ENCODE measurements around the gene ATP9B.

Gene ATP9B

DNA sequence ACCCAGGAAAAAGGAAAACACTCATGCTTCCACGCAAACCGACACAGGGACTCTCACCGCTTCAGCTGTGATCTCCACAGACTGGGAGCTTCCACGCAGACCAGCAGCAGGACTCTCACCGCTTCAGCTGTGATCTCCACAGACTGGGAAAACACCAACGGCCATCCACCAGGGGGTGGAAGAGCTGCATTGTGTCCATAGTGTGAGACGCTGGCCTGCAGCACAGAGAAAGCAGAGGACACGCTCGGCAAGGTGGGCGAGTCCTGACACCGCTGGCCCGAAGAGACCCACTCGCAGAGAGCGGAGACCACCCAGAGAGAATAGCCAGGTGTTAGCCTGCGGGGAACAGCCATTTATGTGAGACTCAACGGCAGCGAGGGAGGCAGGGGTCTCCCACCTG lies 284.1 kb downstream of the ATP9B start:
- peaks cover 17% of the 10 kb centered on the region for H3K36me3 ChIP-seq (ENCODE audit: control insufficient read depth, insufficient read depth, low read length, severe bottlenecking)
- no peaks in the 10 kb centered on the region for H3K27me3 ChIP-seq (replicated peaks; ENCODE audit: control insufficient read depth, insufficient read depth, low read length)
- H3K9me3 ChIP-seq (ENCODE audit: control insufficient read depth, low read length) = no peaks in the 10 kb centered on the region
- H3K9ac ChIP-seq (ENCODE audit: low read length) = no peak overlapping the region
- H3K4me1 ChIP-seq (ENCODE audit: control insufficient read depth, insufficient read depth, low read length) = no peaks in the 10 kb centered on the region
- H3K4me3 ChIP-seq (ENCODE audit: low read length) = no peak overlapping the region
- DNase-seq (ENCODE audit: low read depth) = no peak

DNA sequence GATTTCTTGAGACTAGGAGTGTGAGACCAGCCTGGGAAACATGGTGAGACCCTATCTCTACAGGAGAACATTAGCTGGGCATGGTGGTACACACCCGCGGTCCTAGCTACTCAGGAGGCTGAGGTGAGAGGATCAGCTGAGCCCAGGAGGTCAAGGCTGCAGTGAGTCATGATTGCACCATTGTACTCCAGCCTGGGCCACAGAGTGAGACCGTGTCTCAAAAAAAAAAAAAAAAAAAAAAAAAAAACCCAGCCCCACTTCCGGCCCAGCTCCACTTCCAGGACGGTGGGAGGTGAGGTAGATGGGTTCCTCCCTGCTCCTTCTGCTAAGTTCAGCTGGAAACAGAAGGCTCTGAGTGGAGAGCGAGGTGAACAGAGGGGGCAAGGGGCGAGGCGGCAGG lies 285.2 kb downstream of the ATP9B start:
- H3K36me3 ChIP-seq (ENCODE audit: control insufficient read depth, insufficient read depth, low read length, severe bottlenecking) = peaks cover 11% of the 10 kb centered on the region
- DNase-seq (ENCODE audit: low read depth) = no peak
- H3K9me3 ChIP-seq (ENCODE audit: control insufficient read depth, low read length) = no peaks in the 10 kb centered on the region
- H3K4me3 ChIP-seq (ENCODE audit: low read length) = no peak overlapping the region
- H3K4me1 ChIP-seq (ENCODE audit: control insufficient read depth, insufficient read depth, low read length) = no peaks in the 10 kb centered on the region
- no peaks in the 10 kb centered on the region for H3K27me3 ChIP-seq (replicated peaks; ENCODE audit: control insufficient read depth, insufficient read depth, low read length)
- no peak overlapping the region for H3K9ac ChIP-seq (ENCODE audit: low read length)

DNA sequence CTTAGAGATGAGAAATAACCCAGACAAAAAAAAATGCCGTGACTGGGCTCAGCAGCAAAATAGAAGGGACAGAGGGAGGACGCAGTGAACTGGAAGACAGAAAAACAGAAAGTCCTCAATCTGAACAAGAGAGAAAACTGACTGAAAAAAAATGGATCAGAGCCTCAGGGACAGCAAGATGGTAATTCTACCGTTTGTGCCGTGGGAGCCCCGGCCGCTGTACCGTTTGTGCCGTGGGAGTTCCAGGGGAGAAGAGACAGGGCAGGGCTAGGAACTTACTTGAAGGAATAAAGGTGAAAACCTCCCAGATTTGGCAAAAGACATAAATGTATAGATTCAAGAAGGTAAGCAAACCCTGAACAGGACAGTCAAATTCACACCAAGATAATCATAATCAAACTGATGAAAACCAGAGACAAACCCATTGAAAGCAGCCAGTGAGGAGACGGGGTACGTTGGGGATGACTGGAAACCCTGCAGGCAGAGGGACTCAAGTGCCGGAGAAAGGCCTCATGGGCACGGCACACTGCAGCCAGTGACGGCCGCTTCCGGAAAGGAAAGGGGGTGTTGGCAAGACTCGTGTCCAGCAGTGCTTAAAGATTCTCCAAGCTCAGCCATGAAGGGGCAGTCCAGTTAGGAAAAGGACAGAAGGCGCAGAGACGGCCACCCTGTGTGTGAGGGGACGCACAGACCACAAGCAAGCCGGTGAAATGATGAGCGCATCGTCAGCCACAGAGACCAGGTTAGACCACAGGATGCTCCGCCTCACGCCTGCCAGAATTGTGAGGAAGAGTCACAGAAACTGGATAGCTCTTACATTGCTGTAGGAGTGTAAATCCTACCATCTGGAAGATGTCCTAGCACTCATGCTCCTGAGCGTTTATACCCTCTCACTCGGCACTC lies 286.5 kb downstream of the ATP9B start:
- H3K9ac ChIP-seq (ENCODE audit: low read length) = no peak overlapping the region
- no peaks in the 10 kb centered on the region for H3K4me1 ChIP-seq (ENCODE audit: control insufficient read depth, insufficient read depth, low read length)
- no peaks in the 10 kb centered on the region for H3K27me3 ChIP-seq (replicated peaks; ENCODE audit: control insufficient read depth, insufficient read depth, low read length)
- no peak overlapping the region for H3K4me3 ChIP-seq (ENCODE audit: low read length)
- no peaks in the 10 kb centered on the region for H3K9me3 ChIP-seq (ENCODE audit: control insufficient read depth, low read length)
- DNase-seq (ENCODE audit: low read depth) = no peak
- peaks cover 16% of the 10 kb centered on the region for H3K36me3 ChIP-seq (ENCODE audit: control insufficient read depth, insufficient read depth, low read length, severe bottlenecking)

DNA sequence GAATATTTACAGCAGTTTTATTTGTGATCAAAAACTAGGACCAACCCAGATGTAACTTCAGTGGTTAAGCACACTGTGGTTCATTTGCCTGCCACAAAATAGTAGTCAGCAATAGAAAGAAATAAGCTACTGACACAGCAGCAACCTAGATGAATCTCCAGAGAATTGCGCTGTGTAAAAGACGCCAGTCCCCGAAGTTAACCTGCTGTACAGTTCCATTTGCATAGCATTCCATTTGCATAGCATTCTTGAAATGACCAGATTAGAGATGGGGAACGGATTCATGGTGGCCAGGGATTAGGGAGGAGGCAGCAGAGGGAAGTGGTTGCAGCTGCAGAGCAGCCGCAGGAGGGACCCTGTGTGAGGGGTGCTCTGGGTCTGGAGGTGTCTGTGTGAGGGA lies 287.2 kb downstream of the ATP9B start:
- Histone ChIP-seq H3K36me3 (ENCODE audit: control insufficient read depth, insufficient read depth, low read length, severe bottlenecking) (peaks cover 23% of the 10 kb centered on the region), H3K4me3 (ENCODE audit: low read length) (no peak overlapping the region), H3K4me1 (ENCODE audit: control insufficient read depth, insufficient read depth, low read length) (no peaks in the 10 kb centered on the region), H3K27me3 (replicated peaks; ENCODE audit: control insufficient read depth, insufficient read depth, low read length) (no peaks in the 10 kb centered on the region), H3K9ac (ENCODE audit: low read length) (no peak overlapping the region), H3K9me3 (ENCODE audit: control insufficient read depth, low read length) (no peaks in the 10 kb centered on the region)
- DNase-seq (ENCODE audit: low read depth) = no peak

DNA sequence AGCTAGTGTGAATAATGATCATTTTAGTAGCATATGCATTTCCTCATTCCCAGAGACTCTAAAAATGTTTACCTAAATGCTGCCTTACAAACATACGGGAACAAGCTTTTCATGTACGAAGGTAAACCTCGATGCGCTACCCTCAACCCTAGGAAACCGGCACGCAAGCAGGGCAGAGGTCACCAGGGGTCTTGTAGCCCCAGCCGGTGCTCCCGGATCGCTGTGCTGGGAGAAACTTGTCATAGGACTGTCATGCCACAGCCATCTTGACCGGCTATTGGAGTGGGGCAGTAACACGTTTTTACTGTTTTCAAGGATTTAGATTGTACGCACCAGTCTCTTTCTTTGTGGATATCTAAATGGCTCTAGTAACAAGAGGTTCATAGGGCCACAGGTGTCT lies 291.7 kb downstream of the ATP9B start:
- H3K4me3 ChIP-seq (ENCODE audit: low read length) = no peak overlapping the region
- H3K9me3 ChIP-seq (ENCODE audit: control insufficient read depth, low read length) = no peaks in the 10 kb centered on the region
- H3K9ac ChIP-seq (ENCODE audit: low read length) = no peak overlapping the region
- peaks cover 40% of the 10 kb centered on the region for H3K36me3 ChIP-seq (ENCODE audit: control insufficient read depth, insufficient read depth, low read length, severe bottlenecking)
- DNase-seq (ENCODE audit: low read depth) = no peak
- H3K4me1 ChIP-seq (ENCODE audit: control insufficient read depth, insufficient read depth, low read length) = peaks cover 3% of the 10 kb centered on the region
- H3K27me3 ChIP-seq (replicated peaks; ENCODE audit: control insufficient read depth, insufficient read depth, low read length) = no peaks in the 10 kb centered on the region

DNA sequence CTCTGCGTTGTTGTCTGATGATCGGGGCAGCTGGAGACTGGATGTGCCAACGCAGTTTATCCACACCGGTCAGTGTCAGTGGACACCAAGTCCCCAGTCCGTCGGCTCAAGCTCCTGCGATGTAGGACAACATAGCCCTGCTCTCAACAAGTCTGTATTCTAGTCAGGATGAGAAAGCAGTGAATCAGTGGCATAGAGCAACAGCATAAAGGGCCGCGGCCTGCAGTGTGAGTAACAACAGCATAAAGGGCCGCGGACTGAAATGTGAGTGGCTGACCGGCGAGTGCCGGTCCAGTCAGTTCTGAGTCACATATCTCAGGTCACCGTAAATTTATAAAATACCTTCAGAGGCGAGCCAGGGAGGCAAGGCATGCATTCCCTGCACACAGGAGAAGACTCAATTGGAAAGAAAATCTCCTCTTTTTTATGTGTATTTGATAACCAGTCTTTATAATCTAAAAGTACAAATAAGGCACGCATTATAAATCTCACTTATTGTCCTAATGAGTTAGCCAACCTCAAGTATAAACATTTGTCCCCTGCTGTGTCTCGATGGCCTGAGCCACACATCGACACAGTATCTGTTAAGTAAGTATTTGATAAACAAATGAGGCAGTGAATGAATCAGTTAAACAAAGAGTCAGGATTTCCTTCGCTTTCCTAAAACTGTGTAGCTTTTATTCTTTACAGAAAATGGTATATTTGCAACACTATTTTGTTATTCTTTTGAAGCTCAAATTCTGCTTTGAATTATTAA lies 292.8 kb downstream of the ATP9B start:
- Histone ChIP-seq H3K27me3 (replicated peaks; ENCODE audit: control insufficient read depth, insufficient read depth, low read length) (no peaks in the 10 kb centered on the region), H3K4me3 (ENCODE audit: low read length) (no peak overlapping the region), H3K4me1 (ENCODE audit: control insufficient read depth, insufficient read depth, low read length) (peaks cover 11% of the 10 kb centered on the region), H3K9me3 (ENCODE audit: control insufficient read depth, low read length) (no peaks in the 10 kb centered on the region), H3K9ac (ENCODE audit: low read length) (no peak overlapping the region), H3K36me3 (ENCODE audit: control insufficient read depth, insufficient read depth, low read length, severe bottlenecking) (peaks cover 40% of the 10 kb centered on the region)
- no peak for DNase-seq (ENCODE audit: low read depth)

DNA sequence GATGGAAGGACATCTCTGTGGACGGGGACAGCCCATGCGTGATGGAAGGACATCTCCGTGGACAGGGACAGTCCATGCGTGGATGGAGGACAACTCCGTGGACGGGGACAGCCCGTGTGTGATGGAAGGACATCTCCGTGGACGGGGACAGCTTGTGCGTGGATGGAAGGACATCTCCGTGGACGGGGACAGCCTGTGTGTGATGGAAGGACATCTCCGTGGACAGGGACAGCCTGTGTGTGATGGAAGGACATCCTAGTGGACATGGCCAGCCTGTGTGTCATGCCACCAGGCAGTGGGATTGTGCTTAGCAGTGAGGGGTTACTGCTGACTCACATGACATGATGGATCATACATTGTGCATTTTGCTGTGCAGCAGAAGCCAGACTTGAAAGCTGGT lies 296.5 kb downstream of the ATP9B start:
- no peaks in the 10 kb centered on the region for H3K9me3 ChIP-seq (ENCODE audit: control insufficient read depth, low read length)

DNA sequence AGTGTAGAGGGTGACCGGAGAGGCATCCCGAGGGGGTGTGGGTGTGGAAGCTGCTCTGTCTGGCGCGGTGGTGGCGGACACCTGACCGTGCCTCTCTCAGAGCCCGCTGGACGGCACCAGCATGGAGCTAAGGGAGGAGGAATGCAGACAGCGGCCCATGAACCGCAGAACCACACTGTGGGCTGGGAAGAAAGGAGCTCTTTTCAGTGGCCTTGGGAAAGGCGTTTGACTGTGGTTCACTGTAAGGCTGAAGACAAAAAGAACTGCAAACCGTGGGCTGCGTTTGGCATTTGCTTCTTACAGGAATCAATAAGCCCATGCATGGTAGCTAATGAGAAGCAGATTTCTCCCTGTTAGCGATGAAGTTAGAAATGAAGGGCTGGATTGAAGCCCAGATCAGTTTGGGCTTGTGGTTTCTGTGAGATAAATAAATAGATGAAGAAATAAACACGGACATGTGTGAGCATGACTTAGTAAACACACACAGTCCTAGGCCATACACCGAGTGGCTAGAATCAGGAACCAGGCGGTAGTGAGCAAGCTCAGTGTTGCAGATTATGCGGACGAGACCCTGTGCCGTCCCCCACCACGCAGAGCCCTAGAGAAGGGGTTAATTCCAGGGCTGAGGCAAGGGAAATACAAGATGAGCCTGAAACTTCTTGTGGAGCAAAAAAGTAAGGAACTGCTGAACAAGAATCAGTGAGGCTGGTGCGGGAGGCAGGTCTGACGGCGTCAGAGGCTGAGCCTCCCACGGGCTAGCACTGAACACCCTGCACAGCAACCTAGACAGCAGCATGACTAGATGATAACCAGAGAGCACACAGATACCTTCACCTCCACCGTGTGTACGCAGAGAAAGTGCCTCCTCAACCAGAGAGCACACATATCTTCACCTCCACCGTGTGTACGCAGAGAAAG lies 297.2 kb downstream of the ATP9B start:
- Histone ChIP-seq H3K9ac (ENCODE audit: low read length) (no peak overlapping the region), H3K36me3 (ENCODE audit: control insufficient read depth, insufficient read depth, low read length, severe bottlenecking) (peaks cover 23% of the 10 kb centered on the region), H3K4me3 (ENCODE audit: low read length) (no peak overlapping the region), H3K4me1 (ENCODE audit: control insufficient read depth, insufficient read depth, low read length) (peaks cover 11% of the 10 kb centered on the region), H3K9me3 (ENCODE audit: control insufficient read depth, low read length) (no peaks in the 10 kb centered on the region), H3K27me3 (replicated peaks; ENCODE audit: control insufficient read depth, insufficient read depth, low read length) (no peaks in the 10 kb centered on the region)
- DNase-seq (ENCODE audit: low read depth) = peak; percentile 86

More for the DNA sequence above, 296.5 kb downstream of the ATP9B start:
- no peak overlapping the region for H3K9ac ChIP-seq (ENCODE audit: low read length)
- H3K36me3 ChIP-seq (ENCODE audit: control insufficient read depth, insufficient read depth, low read length, severe bottlenecking) = peaks cover 30% of the 10 kb centered on the region
- no peak for DNase-seq (ENCODE audit: low read depth)
- H3K27me3 ChIP-seq (replicated peaks; ENCODE audit: control insufficient read depth, insufficient read depth, low read length) = no peaks in the 10 kb centered on the region
- peaks cover 11% of the 10 kb centered on the region for H3K4me1 ChIP-seq (ENCODE audit: control insufficient read depth, insufficient read depth, low read length)
- no peak overlapping the region for H3K4me3 ChIP-seq (ENCODE audit: low read length)

DNA sequence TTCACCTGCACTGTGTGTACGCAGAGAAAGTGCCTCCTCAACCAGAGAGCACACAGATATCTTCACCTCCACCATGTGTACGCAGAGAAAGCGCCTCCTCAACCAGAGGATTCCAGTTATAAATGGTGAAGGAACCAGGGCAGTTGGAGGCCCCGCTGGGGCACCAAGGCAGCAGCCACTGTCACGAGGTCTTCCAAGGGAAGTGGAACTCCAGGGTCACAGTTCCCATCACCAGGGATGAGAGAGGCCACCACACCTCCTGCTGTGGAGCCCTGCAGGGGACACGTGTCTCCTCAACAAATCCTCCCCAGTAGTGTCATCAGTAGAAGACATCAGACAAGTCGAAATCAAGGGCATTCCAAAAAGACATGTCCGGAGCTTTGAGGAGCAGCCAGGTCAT lies 298.3 kb downstream of the ATP9B start:
- Histone ChIP-seq H3K4me1 (ENCODE audit: control insufficient read depth, insufficient read depth, low read length) (peaks cover 11% of the 10 kb centered on the region), H3K36me3 (ENCODE audit: control insufficient read depth, insufficient read depth, low read length, severe bottlenecking) (peaks cover 18% of the 10 kb centered on the region), H3K27me3 (replicated peaks; ENCODE audit: control insufficient read depth, insufficient read depth, low read length) (no peaks in the 10 kb centered on the region), H3K9ac (ENCODE audit: low read length) (no peak overlapping the region), H3K9me3 (ENCODE audit: control insufficient read depth, low read length) (no peaks in the 10 kb centered on the region), H3K4me3 (ENCODE audit: low read length) (no peak overlapping the region)
- DNase-seq (ENCODE audit: low read depth) = no peak

DNA sequence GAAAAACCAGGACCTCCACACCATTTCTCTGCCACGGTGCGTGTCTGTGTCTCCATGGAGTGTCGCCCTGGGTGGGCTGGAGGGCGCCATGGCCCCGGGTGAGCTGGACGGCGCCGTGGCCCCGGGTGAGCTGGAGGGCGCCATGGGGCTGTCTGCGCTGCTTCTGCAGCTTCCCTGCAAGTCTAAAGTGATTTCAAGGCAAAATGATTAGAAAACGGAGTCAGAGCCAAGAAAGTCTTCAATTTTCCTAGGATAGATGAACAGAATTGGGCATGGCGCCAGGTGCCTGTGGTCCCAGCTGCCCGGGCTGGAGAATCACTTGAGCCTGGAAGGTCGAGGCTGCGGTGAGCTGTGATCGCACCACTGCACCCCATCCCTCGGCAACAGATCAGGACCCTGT lies 298.8 kb downstream of the ATP9B start:
- no peak for DNase-seq (ENCODE audit: low read depth)
- Histone ChIP-seq H3K4me1 (ENCODE audit: control insufficient read depth, insufficient read depth, low read length) (peaks cover 11% of the 10 kb centered on the region), H3K27me3 (replicated peaks; ENCODE audit: control insufficient read depth, insufficient read depth, low read length) (no peaks in the 10 kb centered on the region), H3K9me3 (ENCODE audit: control insufficient read depth, low read length) (no peaks in the 10 kb centered on the region), H3K9ac (ENCODE audit: low read length) (no peak overlapping the region), H3K36me3 (ENCODE audit: control insufficient read depth, insufficient read depth, low read length, severe bottlenecking) (peaks cover 13% of the 10 kb centered on the region), H3K4me3 (ENCODE audit: low read length) (no peak overlapping the region)

DNA sequence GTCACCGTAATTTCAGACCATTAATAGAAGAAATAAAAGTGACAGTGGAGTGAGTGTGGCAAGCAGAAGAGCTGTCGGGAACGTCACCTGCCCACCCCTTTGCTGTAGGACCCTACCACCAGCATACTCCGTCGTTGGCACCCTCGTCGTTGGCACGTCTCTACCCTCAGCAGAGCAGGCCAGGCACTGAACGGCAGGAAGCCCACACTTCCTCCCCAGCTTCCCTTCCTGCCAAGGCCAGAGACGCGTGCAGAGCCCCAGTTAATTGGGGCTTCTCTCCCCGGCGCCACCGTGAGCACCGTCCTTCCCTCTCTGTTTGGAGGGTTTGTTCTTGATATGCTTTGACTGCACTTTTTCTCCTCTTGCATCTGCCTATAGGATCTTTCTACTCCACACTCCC lies 299.5 kb downstream of the ATP9B start:
- Histone ChIP-seq H3K4me3 (ENCODE audit: low read length) (no peak overlapping the region), H3K36me3 (ENCODE audit: control insufficient read depth, insufficient read depth, low read length, severe bottlenecking) (peaks cover 6% of the 10 kb centered on the region), H3K9me3 (ENCODE audit: control insufficient read depth, low read length) (no peaks in the 10 kb centered on the region), H3K27me3 (replicated peaks; ENCODE audit: control insufficient read depth, insufficient read depth, low read length) (no peaks in the 10 kb centered on the region), H3K4me1 (ENCODE audit: control insufficient read depth, insufficient read depth, low read length) (peaks cover 11% of the 10 kb centered on the region), H3K9ac (ENCODE audit: low read length) (no peak overlapping the region)
- no peak for DNase-seq (ENCODE audit: low read depth)

Data from adipocyte (in vitro differentiated cells).